Loucy (cell line): ENCODE data around the gene ZCRB1.

Experiments used
- H2AFZ ChIP-seq: fragments of 200-600 bp; sonication (generic); 2 replicates; pipeline ENCODE4 v1.6.0; 2016; ENCODE audit warnings: antibody characterized with exemption, mild to moderate bottlenecking, low read length, moderate library complexity
- H3F3A ChIP-seq: fragments of 200-600 bp; 2 replicates; pipeline ENCODE4 v1.6.0; 2016; ENCODE audit warnings: antibody characterized with exemption, low read depth, mild to moderate bottlenecking
- H3K27me3 ChIP-seq: fragments of 200-600 bp; sonication (generic); 2 replicates; pipeline ENCODE4 v1.6.1; 2014; ENCODE audit warnings: low read length, mild to moderate bottlenecking; ENCODE audit not compliant: insufficient read depth, poor library complexity, severe bottlenecking
- H3K36me3 ChIP-seq: fragments of 200-600 bp; sonication (generic); 2 replicates; pipeline ENCODE4 v1.6.1; 2016; ENCODE audit warnings: low read length; ENCODE audit not compliant: insufficient read depth
- H3K4me1 ChIP-seq: fragments of 200-600 bp; sonication (generic); 2 replicates; pipeline ENCODE4 v1.5.1; 2014; ENCODE audit warnings: low read length, mild to moderate bottlenecking; ENCODE audit not compliant: insufficient read depth, poor library complexity, severe bottlenecking
- H3K4me2 ChIP-seq: fragments of 200-600 bp; sonication (generic); 2 replicates; pipeline ENCODE4 v1.6.0; 2014; ENCODE audit warnings: antibody characterized with exemption, low read length, low read depth, mild to moderate bottlenecking; ENCODE audit not compliant: poor library complexity, severe bottlenecking
- H3K4me3 ChIP-seq: fragments of 200-600 bp; sonication (generic); 2 replicates; pipeline ENCODE4 v1.5.1; 2014; ENCODE audit warnings: low read length, mild to moderate bottlenecking, mixed read lengths; ENCODE audit not compliant: poor library complexity, severe bottlenecking
- H3K79me2 ChIP-seq: fragments of 200-600 bp; sonication (generic); 2 replicates; pipeline ENCODE4 v1.6.1; 2014; ENCODE audit warnings: low read length; ENCODE audit not compliant: insufficient read depth
- H3K9ac ChIP-seq: fragments of 200-600 bp; sonication (generic); 2 replicates; pipeline ENCODE4 v1.6.0; 2014; ENCODE audit warnings: mild to moderate bottlenecking, low read depth, low read length, moderate library complexity; ENCODE audit not compliant: poor library complexity, severe bottlenecking
- H3K9me2 ChIP-seq: fragments of 200-600 bp; sonication (generic); replicated peaks from 2 replicates; pipeline ENCODE4 v1.6.1; 2016; ENCODE audit warnings: low read depth, low read length, mixed read lengths
- H3K9me3 ChIP-seq: fragments of 200-600 bp; sonication (generic); 2 replicates; pipeline ENCODE4 v1.6.1; 2014; ENCODE audit warnings: mild to moderate bottlenecking, antibody characterized with exemption, low read length, low read depth; ENCODE audit not compliant: insufficient read depth
- H4K20me1 ChIP-seq: fragments of 200-600 bp; sonication (generic); 2 replicates; pipeline ENCODE4 v1.6.0; 2014; ENCODE audit warnings: antibody characterized with exemption, low read length, mild to moderate bottlenecking; ENCODE audit not compliant: insufficient read depth, poor library complexity, severe bottlenecking
- EZH2phosphoT487 ChIP-seq: fragments of 200-600 bp; IDR thresholded peaks from 2 replicates; pipeline ENCODE4 v1.6.1; 2018; ENCODE audit warnings: antibody characterized with exemption, mild to moderate bottlenecking, moderate library complexity, borderline replicate concordance
- TF ChIP-seq, protein P1 (sequence below): fragments of 200-600 bp; sonication (generic); conservative IDR thresholded peaks from 2 replicates; pipeline ENCODE4 v1.5.1; 2014; ENCODE audit warnings: mild to moderate bottlenecking, antibody characterized with exemption, low read length

Gene ZCRB1

DNA sequence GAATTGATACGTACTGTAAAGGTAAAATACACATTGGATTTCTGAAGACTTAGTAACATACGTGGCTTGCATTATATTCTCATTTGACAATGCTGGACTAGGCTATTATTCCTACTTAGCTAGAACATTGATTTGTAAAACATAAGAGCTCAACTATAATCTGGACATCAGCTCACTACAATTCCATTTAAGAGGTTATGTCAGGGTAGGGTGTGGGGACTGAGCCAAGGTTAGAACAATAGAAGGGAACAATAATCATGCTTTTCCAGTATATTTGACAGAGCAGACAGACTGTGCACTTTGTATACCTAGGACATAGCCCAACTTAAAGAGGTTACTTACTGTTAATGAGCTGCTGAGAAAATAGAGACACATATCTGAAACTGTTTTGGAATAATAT lies 10.8 kb downstream of the ZCRB1 start:
- TF ChIP-seq, protein P1, sequence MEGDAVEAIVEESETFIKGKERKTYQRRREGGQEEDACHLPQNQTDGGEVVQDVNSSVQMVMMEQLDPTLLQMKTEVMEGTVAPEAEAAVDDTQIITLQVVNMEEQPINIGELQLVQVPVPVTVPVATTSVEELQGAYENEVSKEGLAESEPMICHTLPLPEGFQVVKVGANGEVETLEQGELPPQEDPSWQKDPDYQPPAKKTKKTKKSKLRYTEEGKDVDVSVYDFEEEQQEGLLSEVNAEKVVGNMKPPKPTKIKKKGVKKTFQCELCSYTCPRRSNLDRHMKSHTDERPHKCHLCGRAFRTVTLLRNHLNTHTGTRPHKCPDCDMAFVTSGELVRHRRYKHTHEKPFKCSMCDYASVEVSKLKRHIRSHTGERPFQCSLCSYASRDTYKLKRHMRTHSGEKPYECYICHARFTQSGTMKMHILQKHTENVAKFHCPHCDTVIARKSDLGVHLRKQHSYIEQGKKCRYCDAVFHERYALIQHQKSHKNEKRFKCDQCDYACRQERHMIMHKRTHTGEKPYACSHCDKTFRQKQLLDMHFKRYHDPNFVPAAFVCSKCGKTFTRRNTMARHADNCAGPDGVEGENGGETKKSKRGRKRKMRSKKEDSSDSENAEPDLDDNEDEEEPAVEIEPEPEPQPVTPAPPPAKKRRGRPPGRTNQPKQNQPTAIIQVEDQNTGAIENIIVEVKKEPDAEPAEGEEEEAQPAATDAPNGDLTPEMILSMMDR, result no peak
- no peak for TF ChIP-seq EZH2phosphoT487
- H3K4me2 ChIP-seq, result no peak overlapping the region
- no peaks in the 10 kb centered on the region for H4K20me1 ChIP-seq

DNA sequence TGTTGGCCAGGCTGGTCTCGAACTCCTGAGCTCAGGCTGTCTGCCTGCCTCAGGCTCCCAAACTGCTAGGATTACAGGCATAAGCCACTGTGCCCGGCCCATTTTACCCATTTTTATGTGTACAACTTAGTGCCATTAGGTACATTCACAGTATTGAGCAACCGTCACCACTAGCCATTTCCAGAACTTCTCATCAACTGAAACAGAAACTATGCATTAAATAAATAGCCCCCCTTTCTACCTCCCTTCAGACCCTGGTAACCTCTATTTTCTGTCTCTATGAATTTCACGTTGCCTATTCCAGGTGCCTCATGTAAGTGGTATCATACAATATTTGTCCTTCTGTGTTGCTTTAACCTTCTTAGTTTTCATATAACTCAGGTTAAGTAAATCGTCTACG lies 15.9 kb downstream of the ZCRB1 start:
- Histone ChIP-seq H3K9ac (no peak overlapping the region), H2AFZ (no peak overlapping the region), H3F3A (no peaks in the 10 kb centered on the region), H3K4me3 (no peak overlapping the region), H3K36me3 (peaks cover 6% of the 10 kb centered on the region; the same call in 1 of the 2 replicates), H3K4me2 (no peak overlapping the region), H3K27me3 (no peaks in the 10 kb centered on the region), H3K79me2 (no peaks in the 10 kb centered on the region), H4K20me1 (no peaks in the 10 kb centered on the region), H3K9me3 (no peaks in the 10 kb centered on the region), H3K9me2 (no peaks in the 10 kb centered on the region), H3K4me1 (no peaks in the 10 kb centered on the region)
- TF ChIP-seq, protein P1, result no peak
- no peak for TF ChIP-seq EZH2phosphoT487

More for the DNA sequence above, 10.8 kb downstream of the ZCRB1 start:
- Histone ChIP-seq H3K9me3 (no peaks in the 10 kb centered on the region), H3K27me3 (no peaks in the 10 kb centered on the region), H3F3A (no peaks in the 10 kb centered on the region), H2AFZ (no peak overlapping the region), H3K36me3 (peaks cover 13% of the 10 kb centered on the region; the same call in 1 of the 2 replicates), H3K4me1 (no peaks in the 10 kb centered on the region), H3K79me2 (no peaks in the 10 kb centered on the region), H3K4me3 (no peak overlapping the region), H3K9ac (no peak overlapping the region), H3K9me2 (no peaks in the 10 kb centered on the region)

DNA sequence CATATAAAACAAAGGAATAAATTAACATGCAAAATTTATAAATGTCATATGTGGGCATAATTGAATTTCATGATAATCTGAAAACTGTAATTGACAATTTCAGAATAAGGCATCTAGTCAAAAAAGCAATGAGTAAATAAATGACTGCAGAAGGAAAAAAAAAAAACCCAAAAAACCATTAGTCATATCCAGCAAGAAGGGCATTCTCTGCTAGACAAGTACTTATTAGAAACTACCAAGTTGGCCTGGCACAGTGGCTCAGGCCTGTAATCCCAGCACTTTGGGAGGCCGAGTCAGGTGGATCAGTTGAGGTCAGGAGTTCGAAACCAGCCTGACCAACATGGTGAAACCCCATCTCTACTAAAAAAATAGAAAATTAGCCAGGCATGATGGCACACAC lies 17.5 kb downstream of the ZCRB1 start:
- no peak overlapping the region for H3K9ac ChIP-seq
- H2AFZ ChIP-seq, result no peak overlapping the region
- no peak overlapping the region for H3K4me2 ChIP-seq
- no peaks in the 10 kb centered on the region for H3F3A ChIP-seq
- no peaks in the 10 kb centered on the region for H3K27me3 ChIP-seq
- H3K4me3 ChIP-seq, result no peak overlapping the region
- H3K36me3 ChIP-seq, result no peaks in the 10 kb centered on the region; the same call in 1 of the 2 replicates
- TF ChIP-seq, protein P1, result no peak
- no peak for TF ChIP-seq EZH2phosphoT487
- no peaks in the 10 kb centered on the region for H3K79me2 ChIP-seq
- H4K20me1 ChIP-seq, result no peaks in the 10 kb centered on the region
- H3K4me1 ChIP-seq, result no peaks in the 10 kb centered on the region
- H3K9me2 ChIP-seq, result no peaks in the 10 kb centered on the region
- H3K9me3 ChIP-seq, result no peaks in the 10 kb centered on the region
